Glomerular endothelial cell (primary cell): ENCODE measurements around the gene CPLANE2. TPM values are rescaled to one million over a fixed set of nuclear protein-coding genes. Genes with fewer than 3 reads are reported as not detected.
"Not testable (repeated sequence)": the region's sequence is repeated elsewhere in the genome, so short reads cannot be mapped to it uniquely, and the experiment has no call there.

Experiments
- DNase-seq: peaks from one replicate; pipeline ENCODE4 v3.0.0-alpha.2; 2011; ENCODE audit warnings: low read depth, low spot score; ENCODE audit errors: extremely low read depth
- total RNA-seq: library from RNA; depleted of rRNA; stranded (reverse); fragments of >200 nt; gene quantifications from 2 replicates; pipeline ENCODE4 v1.2.3, GENCODE V29; 2015

The CPLANE2 gene
- total RNA-seq, 1 donor from 2014 or later: 2.7 TPM

GRCh38 chr1:16249596-16250241 lies 12.7 kb upstream of the CPLANE2 start:
- DNase-seq: peak; percentile 75

- peak; percentile 92 for DNase-seq
Observed at GRCh38 chr1:16248603-16249516, 11.9 kb upstream of the CPLANE2 start.

GRCh38 chr1:16248007-16248436 lies 11.0 kb upstream of the CPLANE2 start:
- DNase-seq: no peak

GRCh38 chr1:16247441-16247840 lies 10.5 kb upstream of the CPLANE2 start:
- DNase-seq: no peak

- no peak for DNase-seq
Observed at GRCh38 chr1:16246961-16247360, 10.0 kb upstream of the CPLANE2 start.

- not testable (repeated sequence) for DNase-seq
Observed at GRCh38 chr1:16246239-16246638, 9.3 kb upstream of the CPLANE2 start.

GRCh38 chr1:16245476-16246196 lies 8.7 kb upstream of the CPLANE2 start:
- no peak for DNase-seq

- no peak for DNase-seq
Observed at GRCh38 chr1:16244650-16245285, 7.8 kb upstream of the CPLANE2 start.

- peak; percentile 78 for DNase-seq
Observed at GRCh38 chr1:16243936-16244649, 7.1 kb upstream of the CPLANE2 start.

GRCh38 chr1:16243215-16243610 lies 6.2 kb upstream of the CPLANE2 start:
- DNase-seq: no peak

GRCh38 chr1:16242556-16243214 lies 5.7 kb upstream of the CPLANE2 start:
- no peak for DNase-seq

GRCh38 chr1:16241221-16241708 lies 4.3 kb upstream of the CPLANE2 start:
- no peak for DNase-seq

- DNase-seq: no peak
Observed at GRCh38 chr1:16239972-16240491, 3.0 kb upstream of the CPLANE2 start.

GRCh38 chr1:16237343-16237830 lies 404 bp upstream of the CPLANE2 start:
- no peak for DNase-seq

GRCh38 chr1:16235944-16236510 lies 956 bp downstream of the CPLANE2 start:
- no peak for DNase-seq

GRCh38 chr1:16235347-16235746 lies 1.6 kb downstream of the CPLANE2 start:
- no peak for DNase-seq

GRCh38 chr1:16233431-16233830 lies 3.6 kb downstream of the CPLANE2 start:
- no peak for DNase-seq

GRCh38 chr1:16232316-16232710 lies 4.7 kb downstream of the CPLANE2 start:
- no peak for DNase-seq
